Heart left ventricle (tissue), 13 donors: ENCODE data around the gene OVAAL.

Experiments used
- CTCF ChIP-seq, 12 donors: fragments of 200-600 bp; sonication (generic) in 4 of 12; IDR thresholded peaks; one replicate each; pipeline versions ENCODE4 v1.5.0 to v1.8.0; 2018 to 2022; ENCODE audit warnings: antibody characterized with exemption in 12 of 12, mild to moderate bottlenecking in 5 of 12
- POLR2A ChIP-seq, 2 donors: fragments of 450-650 bp; IDR thresholded peaks; one replicate each; pipeline ENCODE4 v1.6.1; 2017; ENCODE audit warnings: antibody characterized with exemption in 2 of 2, mild to moderate bottlenecking in 2 of 2, moderate library complexity in 2 of 2
- donor health status: ischemic (EF 13 %, LVEDD 7.1; RV severe dilation, severe dysfunction).
- donor health status: DM: no; HTN: yes; CAD: no.
- donor health status: DM: no; HTN: no; CAD: no.
- donor health status: ischemic (EF 25% LVEDD 6.9; RV normal size, moderate dysfunction).
- donor health status: ischemic (EF 25% LVEDD 5.7; RV mildly dilated, moderate dysfunction).
- donor health status: ischemic (EF 35%, LVEDD 5.7; RV mildly dilated, moderate dysfunction).
- donor health status: nonischemic (EF 11% LVEDD 7.7; RV severe dilation, severe dysfunction).
- donor health status: DM: yes; HTN: yes; CAD: no.
- donor health status: PGD.
- donor health status: ischemic (EF 29% LVEDD 5.4; RV normal size, mild dysfunction).
- donor health status: nonischemic (EF 23%, LVEDD 6.1; RV moderate dilation, normal function).

GRCh38 chr1:180615493-180616290 is 56.9 kb downstream of the OVAAL start:
- TF ChIP-seq POLR2A (IDR thresholded peaks at IDR 0.05) (no peak), CTCF (IDR thresholded peaks at IDR 0.05) (no peak)
